IMR-90 (cell line): ENCODE measurements around the gene DNMT3A. TPM values are rescaled to one million over a fixed set of nuclear protein-coding genes. Genes with fewer than 3 reads are reported as not detected.

Experiments
- ATAC-seq: fragments of 200-7000 bp; cut with Tn5 transposase; 2 replicates; pipeline ENCODE4 v1.9.1; 2020; ENCODE audit warnings: low read depth, mild to moderate bottlenecking, moderate library complexity
- BruUV-seq: library from RNA; stranded (reverse); fragments of 400-500 nt; replicated peaks from 2 replicates; lab custom pipeline; 2021; lab: Mats Ljungman, UMichigan
- CTCF ChIA-PET: fragments of 300-600 bp; formaldehyde crosslinking; extraction: SDS; loops from one replicate; lab custom pipeline; 2021; ENCODE audit warnings: antibody characterized with exemption; lab: Yijun Ruan, JAX
- POLR2A ChIA-PET: fragments of 300-600 bp; sonication (Branson Sonifier 250); formaldehyde crosslinking; loops from one replicate; lab custom pipeline; 2022; ENCODE audit warnings: antibody characterized with exemption; ENCODE audit not compliant: unreplicated experiment; lab: Charles Lee
- DNase-seq: peaks from one replicate; pipeline ENCODE4 v3.0.0; 2013
- H2AFZ ChIP-seq: replicated peaks from 2 replicates; pipeline ENCODE3; 2013; ENCODE audit warnings: low read length, mild to moderate bottlenecking; ENCODE audit not compliant: poor library complexity
- H2AK5ac ChIP-seq: 2 replicates; pipeline ENCODE4 v1.6.1; 2013; ENCODE audit warnings: low read depth, low read length, inconsistent platforms
- H2AK9ac ChIP-seq: replicated peaks from 2 replicates; pipeline ENCODE3; 2013; ENCODE audit warnings: mild to moderate bottlenecking, low read depth, low read length, moderate library complexity; ENCODE audit not compliant: poor library complexity
- H2BK120ac ChIP-seq: 2 replicates; pipeline ENCODE4 v1.6.1; 2013; ENCODE audit warnings: low read depth, low read length, inconsistent platforms
- H2BK15ac ChIP-seq: 3 replicates; pipeline ENCODE4 v1.6.1; 2013; ENCODE audit warnings: low read depth, low read length, inconsistent platforms
- H2BK20ac ChIP-seq: 2 replicates; pipeline ENCODE4 v1.6.1; 2013; ENCODE audit warnings: low read depth, mild to moderate bottlenecking, inconsistent platforms, low read length, moderate library complexity
- H2BK5ac ChIP-seq: 2 replicates; pipeline ENCODE4 v1.6.1; 2013; ENCODE audit warnings: mild to moderate bottlenecking, low read depth, low read length, inconsistent platforms; ENCODE audit not compliant: poor library complexity, severe bottlenecking
- H3K14ac ChIP-seq: replicated peaks from 2 replicates; pipeline ENCODE4 v1.6.1; 2013; ENCODE audit warnings: low read depth, low read length, inconsistent platforms
- H3K18ac ChIP-seq: 2 replicates; pipeline ENCODE4 v1.6.1; 2013; ENCODE audit warnings: low read depth, low read length, control low read depth
- H3K23ac ChIP-seq: 2 replicates; pipeline ENCODE4 v1.6.1; 2013; ENCODE audit warnings: low read depth, low read length, inconsistent platforms
- H3K27ac ChIP-seq: 2 replicates; pipeline ENCODE4 v1.5.1; 2013; ENCODE audit warnings: mild to moderate bottlenecking, control low read depth, low read length; ENCODE audit not compliant: insufficient read depth
- H3K27me3 ChIP-seq: 2 replicates; pipeline ENCODE4 v1.6.1; 2013; ENCODE audit warnings: low read length; ENCODE audit not compliant: control insufficient read depth, insufficient read depth
- H3K36me3 ChIP-seq: 2 replicates; pipeline ENCODE4 v1.6.1; 2013; ENCODE audit warnings: low read length, mixed read lengths; ENCODE audit not compliant: control insufficient read depth, insufficient read depth
- H3K4ac ChIP-seq: 2 replicates; pipeline ENCODE4 v1.6.1; 2013; ENCODE audit warnings: low read depth, low read length, inconsistent platforms
- H3K4me1 ChIP-seq: 2 replicates; pipeline ENCODE4 v1.6.1; 2013; ENCODE audit warnings: low read length, mixed read lengths; ENCODE audit not compliant: control insufficient read depth, insufficient read depth
- H3K4me2 ChIP-seq: 2 replicates; pipeline ENCODE4 v1.6.1; 2013; ENCODE audit warnings: low read depth, mild to moderate bottlenecking, control low read depth, low read length, moderate library complexity
- H3K4me3 ChIP-seq: 2 replicates; pipeline ENCODE4 v1.5.1; 2013; ENCODE audit warnings: low read depth, mild to moderate bottlenecking, control low read depth, low read length, moderate library complexity; ENCODE audit not compliant: insufficient read depth
- H3K56ac ChIP-seq: 2 replicates; pipeline ENCODE4 v1.6.1; 2013; ENCODE audit warnings: low read length, inconsistent platforms; ENCODE audit not compliant: insufficient read depth; ENCODE audit errors: extremely low read depth
- H3K79me1 ChIP-seq, 2 experiments: 2 replicates each; pipeline ENCODE4 v1.6.1; 2013; ENCODE audit warnings: low read length in 2 of 2, inconsistent platforms in 1 of 2, low read depth in 1 of 2
- H3K9ac ChIP-seq: 2 replicates; pipeline ENCODE4 v1.6.1; 2013; ENCODE audit warnings: low read depth, low read length, control low read depth
- H3K9me1 ChIP-seq: 2 replicates; pipeline ENCODE4 v1.6.1; 2013; ENCODE audit warnings: low read length, inconsistent platforms; ENCODE audit not compliant: insufficient read depth
- H3K9me3 ChIP-seq: 2 replicates; pipeline ENCODE4 v1.6.1; 2013; ENCODE audit warnings: low read length; ENCODE audit not compliant: control insufficient read depth, insufficient read depth
- H4K20me1 ChIP-seq: 2 replicates; pipeline ENCODE4 v1.6.1; 2013; ENCODE audit warnings: low read length, inconsistent platforms; ENCODE audit not compliant: insufficient read depth
- H4K5ac ChIP-seq: 2 replicates; pipeline ENCODE4 v1.6.1; 2013; ENCODE audit warnings: mild to moderate bottlenecking, low read depth, low read length, control low read depth
- H4K8ac ChIP-seq, 2 experiments: 2 replicates each; pipeline ENCODE4 v1.6.1; 2013; ENCODE audit warnings: low read depth in 2 of 2, low read length in 2 of 2, control low read depth in 1 of 2, inconsistent platforms in 1 of 2
- H4K91ac ChIP-seq: 2 replicates; pipeline ENCODE4 v1.6.1; 2013; ENCODE audit warnings: low read depth, low read length, inconsistent platforms; ENCODE audit not compliant: insufficient read depth
- NFE2L2 ChIP-seq: fragments of 150-350 bp; IDR thresholded peaks from 2 replicates; pipeline ENCODE4 v1.6.1; 2016; ENCODE audit warnings: low read depth, mild to moderate bottlenecking, low read length
- RCOR1 ChIP-seq: IDR thresholded peaks from 2 replicates; pipeline ENCODE4 v1.6.1; 2012; ENCODE audit warnings: mild to moderate bottlenecking, low read length, improper control_type of control experiment; ENCODE audit not compliant: insufficient replicate concordance
- WGBS, 2 experiments: methylation state at CpG; one replicate each; pipeline versions ENCODE4 v1.1.5 to v1.1.7; 2013; ENCODE audit warnings: missing lambda C conversion rate in 2 of 2; ENCODE audit not compliant: insufficient read length in 1 of 2; ENCODE audit errors: extremely low coverage in 2 of 2; 5-methylcytosine and 5-hydroxymethylcytosine counted together
- dilution Hi-C: fragments of 300-500 bp; cut with HindIII; formaldehyde crosslinking; loops from one replicate; pipeline ENCODE4 v1.14.3; 2018; ENCODE audit warnings: low sequenced_read_pairs; ENCODE audit not compliant: unreplicated experiment
- in situ Hi-C: fragments of 300-500 bp; cut with MboI; formaldehyde crosslinking; loops from 3 replicates; pipeline ENCODE4 v1.14.3; 2019; ENCODE audit warnings: low sequenced_read_pairs, inconsistent platforms, mixed read lengths
- intact Hi-C: fragments of 100-400 bp; cut with micrococcal nuclease; formaldehyde crosslinking; loops from 2 replicates; pipeline ENCODE4 v1.10.0; 2022
- polyA plus RNA-seq, 3 experiments: library from polyadenylated mRNA; depleted of rRNA; stranded (reverse); fragments of >200 nt; gene quantifications; 2 replicates each; pipeline ENCODE4 v1.2.3, GENCODE V29; 2012; ENCODE audit warnings: low replicate concordance in 1 of 3
- total RNA-seq: library from RNA; depleted of rRNA; stranded (reverse); fragments of >200 nt; gene quantifications from 2 replicates; pipeline ENCODE4 v1.2.3, GENCODE V29; 2012
- TF ChIP-seq, protein P1 (sequence below): conservative IDR thresholded peaks from 2 replicates; pipeline ENCODE4 v1.5.1; 2012; ENCODE audit warnings: mild to moderate bottlenecking, low read depth, low read length, improper control_type of control experiment

The DNMT3A gene
- total and polyA plus RNA-seq, 2 of the 4 experiments (the other 2 are of a cell fraction) = 4.4 to 9.7 TPM

DNA sequence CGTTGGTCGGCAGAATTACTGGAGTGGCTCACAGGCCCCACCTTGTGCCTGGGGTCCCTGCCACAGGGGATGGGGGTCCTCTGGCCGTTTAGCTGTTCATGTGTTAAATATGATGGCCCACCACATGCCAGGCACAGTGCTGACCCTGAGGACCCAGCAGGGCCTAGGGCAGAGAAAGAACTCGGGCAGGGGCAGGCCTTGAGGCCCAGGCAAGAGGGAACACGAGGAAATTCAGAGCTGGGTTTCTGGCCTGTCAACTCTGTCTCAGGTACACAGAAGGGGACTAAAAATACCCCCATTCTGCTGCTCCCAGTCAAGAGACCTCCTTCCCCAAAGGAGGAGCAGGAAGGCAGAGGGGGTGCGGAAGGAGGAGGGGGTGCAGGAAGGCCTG lies 66.2 kb downstream of the DNMT3A start:
- Histone ChIP-seq H3K9me3 (no peaks in the 10 kb centered on the region), H3K27ac (no peak overlapping the region), H4K91ac (no peak overlapping the region), H3K14ac (0 out of 2 replicates have a peak overlapping the region, but pooled peaks have one; percentile 9), H3K4me2 (no peak overlapping the region), H2BK120ac (no peak overlapping the region; the same call in 1 of the 2 replicates), H2BK20ac (no peak overlapping the region), H3K4me3 (no peak overlapping the region), H3K79me1 (no peaks in the 10 kb centered on the region), H4K20me1 (no peaks in the 10 kb centered on the region), H2BK5ac (no peak overlapping the region), H3K23ac (no peak overlapping the region), H2AFZ (peak overlapping the region; percentile 34), H3K9me1 (0 out of 2 replicates have a peak, but pooled peaks cover 4% of the 10 kb centered on the region), H3K36me3 (peaks cover 18% of the 10 kb centered on the region), H4K8ac (0 out of 4 replicates have a peak overlapping the region, but pooled peaks of 1 of the 2 experiments have one; percentile 16), H3K4me1 (peaks cover 5% of the 10 kb centered on the region), H2BK15ac (no peak overlapping the region), H3K9ac (no peak overlapping the region), H3K4ac (no peak overlapping the region), H2AK9ac (peak overlapping the region; percentile 72), H3K18ac (no peak overlapping the region), H4K5ac (no peak overlapping the region), H3K56ac (no peak overlapping the region), H3K27me3 (no peaks in the 10 kb centered on the region), H2AK5ac (no peak overlapping the region)
- dilution Hi-C loops = no loop called here
- in situ Hi-C loops = no loop called here
- ChIA-PET POLR2A (no interaction called here), CTCF (no interaction called here)
- intact Hi-C loops = no loop called here
- no peak for DNase-seq
- no peak; the same call in 1 of the 2 replicates for ATAC-seq
- BruUV-seq = no TSS peak
- TF ChIP-seq, protein P1, sequence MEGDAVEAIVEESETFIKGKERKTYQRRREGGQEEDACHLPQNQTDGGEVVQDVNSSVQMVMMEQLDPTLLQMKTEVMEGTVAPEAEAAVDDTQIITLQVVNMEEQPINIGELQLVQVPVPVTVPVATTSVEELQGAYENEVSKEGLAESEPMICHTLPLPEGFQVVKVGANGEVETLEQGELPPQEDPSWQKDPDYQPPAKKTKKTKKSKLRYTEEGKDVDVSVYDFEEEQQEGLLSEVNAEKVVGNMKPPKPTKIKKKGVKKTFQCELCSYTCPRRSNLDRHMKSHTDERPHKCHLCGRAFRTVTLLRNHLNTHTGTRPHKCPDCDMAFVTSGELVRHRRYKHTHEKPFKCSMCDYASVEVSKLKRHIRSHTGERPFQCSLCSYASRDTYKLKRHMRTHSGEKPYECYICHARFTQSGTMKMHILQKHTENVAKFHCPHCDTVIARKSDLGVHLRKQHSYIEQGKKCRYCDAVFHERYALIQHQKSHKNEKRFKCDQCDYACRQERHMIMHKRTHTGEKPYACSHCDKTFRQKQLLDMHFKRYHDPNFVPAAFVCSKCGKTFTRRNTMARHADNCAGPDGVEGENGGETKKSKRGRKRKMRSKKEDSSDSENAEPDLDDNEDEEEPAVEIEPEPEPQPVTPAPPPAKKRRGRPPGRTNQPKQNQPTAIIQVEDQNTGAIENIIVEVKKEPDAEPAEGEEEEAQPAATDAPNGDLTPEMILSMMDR = no peak
- no peak for TF ChIP-seq NFE2L2
- no peak for TF ChIP-seq RCOR1
- no CpG with 5 or more reads among the region's 6 CpGs for WGBS, 2 experiments
